ENCODE measurements around the gene NAPSA. TPM values are rescaled to one million over a fixed set of nuclear protein-coding genes. Genes with fewer than 3 reads are reported as not detected.
"Not testable (repeated sequence)": the region's sequence is repeated elsewhere in the genome, so short reads cannot be mapped to it uniquely, and the experiment has no call there.

NAPSA gene
- under 0.01 and 0.11 TPM in 2 replicates for total RNA-seq

- DNase-seq (ENCODE audit: low read depth, low spot score), result no peak
Observed at GRCh38 chr19:50365434-50366306, at the start of gene NAPSA. TSS of gene NAPSA (minus strand) at chr19:50365639. CDS start at chr19:50365621, 18 bp downstream.

GRCh38 chr19:50413531-50413930, 48.1 kb upstream of the NAPSA start:
- no peak for DNase-seq (ENCODE audit: low read depth, low spot score)

- DNase-seq (ENCODE audit: low read depth, low spot score), result no peak
Observed at GRCh38 chr19:50413096-50413495, 47.7 kb upstream of the NAPSA start.

- DNase-seq (ENCODE audit: low read depth, low spot score), result no peak
Observed at GRCh38 chr19:50412419-50412818, 47.0 kb upstream of the NAPSA start.

DNA sequence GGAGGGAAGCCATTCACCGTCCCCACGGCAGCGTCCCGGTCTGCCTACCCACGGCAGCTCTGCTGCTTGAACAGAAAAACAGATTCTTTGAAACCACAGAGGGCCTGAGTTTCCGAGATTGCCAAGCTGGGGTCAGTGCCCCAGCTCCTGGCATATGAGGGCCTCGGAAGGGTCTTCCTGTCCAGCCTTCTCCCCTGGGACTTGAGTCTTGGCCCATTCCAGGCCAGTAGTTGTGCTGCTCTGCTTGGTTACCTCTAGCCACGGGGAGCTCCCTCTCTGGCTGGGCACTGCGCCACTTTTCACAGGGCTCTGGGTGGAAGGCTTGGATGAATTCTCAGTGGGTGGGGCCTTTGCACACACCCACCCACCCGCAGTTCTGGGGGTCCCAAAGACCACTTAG, 44.7 kb upstream of the NAPSA start:
- DNase-seq (ENCODE audit: low read depth, low spot score), result no peak

DNA sequence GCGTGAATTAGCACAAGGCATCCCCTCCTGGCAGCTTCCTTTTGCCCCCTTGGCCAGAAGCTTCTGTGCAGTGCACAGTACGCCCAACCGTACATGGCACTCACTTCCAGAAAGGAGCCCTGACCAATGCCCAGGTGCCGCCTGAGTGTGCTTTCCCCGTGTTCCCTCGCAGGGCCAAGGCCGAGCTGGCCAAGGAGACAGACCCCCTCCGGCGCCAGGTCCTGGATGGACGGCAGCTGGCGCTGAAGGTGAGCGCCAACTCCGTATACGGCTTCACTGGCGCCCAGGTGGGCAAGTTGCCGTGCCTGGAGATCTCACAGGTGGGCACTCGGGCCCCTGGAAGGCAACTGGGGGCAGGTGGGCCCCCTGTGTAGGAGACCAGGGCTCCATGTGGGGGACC, 43.9 kb upstream of the NAPSA start:
- no peak for DNase-seq (ENCODE audit: low read depth, low spot score)

GRCh38 chr19:50406829-50407228, 41.4 kb upstream of the NAPSA start:
- no peak for DNase-seq (ENCODE audit: low read depth, low spot score)

DNA sequence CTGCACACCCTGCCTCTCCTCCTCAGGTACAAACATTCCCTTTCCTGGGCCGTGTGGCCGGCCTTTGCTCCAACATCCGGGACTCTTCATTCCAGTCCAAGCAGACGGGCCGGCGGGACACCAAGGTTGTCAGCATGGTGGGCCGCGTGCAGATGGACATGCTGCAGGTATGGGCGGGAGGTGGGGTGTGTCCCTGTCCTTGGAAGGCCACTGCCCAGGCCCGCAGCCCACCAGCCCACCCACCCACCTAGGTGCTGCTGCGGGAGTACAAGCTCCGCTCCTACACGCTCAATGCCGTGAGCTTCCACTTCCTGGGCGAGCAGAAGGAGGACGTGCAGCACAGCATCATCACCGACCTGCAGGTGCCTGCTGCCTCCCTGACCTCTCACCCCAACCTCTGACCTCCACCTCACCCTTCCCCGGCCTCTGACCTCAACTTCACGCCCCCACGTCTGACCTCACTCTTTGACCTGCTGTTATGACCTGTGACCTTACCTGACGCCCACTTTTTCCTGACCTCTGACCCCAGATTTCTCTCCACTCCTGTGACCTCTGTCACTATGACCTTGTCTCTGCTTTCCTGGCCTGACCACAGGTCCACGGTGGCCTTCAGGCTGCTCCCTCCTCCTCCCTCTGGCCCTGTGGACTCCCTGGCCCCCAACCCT, 40.8 kb upstream of the NAPSA start:
- DNase-seq (ENCODE audit: low read depth, low spot score), result no peak

DNA sequence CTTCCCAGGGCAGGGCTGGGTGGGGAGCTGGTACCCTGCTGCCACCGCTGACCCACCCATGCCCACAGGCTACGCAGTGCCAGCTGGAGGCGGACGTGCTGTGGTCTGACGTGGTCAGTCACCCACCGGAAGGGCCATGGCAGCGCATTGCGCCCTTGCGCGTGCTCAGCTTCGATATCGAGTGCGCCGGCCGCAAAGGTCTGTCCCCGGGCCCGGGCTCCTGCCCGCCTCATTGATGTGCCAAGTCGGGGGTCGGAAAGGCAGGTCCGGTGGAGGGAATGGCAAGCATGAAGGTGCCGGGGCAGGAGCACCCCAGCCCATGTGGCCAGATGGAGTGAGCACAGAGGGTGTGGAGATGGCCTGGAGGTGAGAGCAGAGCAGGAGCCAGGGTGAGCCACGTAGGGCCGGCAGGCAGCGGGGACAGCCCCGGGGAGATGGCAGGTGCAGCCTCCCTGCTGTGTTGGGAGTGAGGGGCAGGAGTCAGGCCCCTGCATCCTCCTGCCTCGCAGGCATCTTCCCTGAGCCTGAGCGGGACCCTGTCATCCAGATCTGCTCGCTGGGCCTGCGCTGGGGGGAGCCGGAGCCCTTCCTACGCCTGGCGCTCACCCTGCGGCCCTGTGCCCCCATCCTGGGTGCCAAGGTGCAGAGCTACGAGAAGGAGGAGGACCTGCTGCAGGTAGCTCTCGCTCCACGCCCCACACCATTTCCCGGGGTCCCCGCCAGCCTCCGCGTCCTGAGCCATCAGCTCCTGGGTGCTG, 37.3 kb upstream of the NAPSA start:
- DNase-seq (ENCODE audit: low read depth, low spot score), result no peak

GRCh38 chr19:50401605-50402450, 36.4 kb upstream of the NAPSA start:
- no peak for DNase-seq (ENCODE audit: low read depth, low spot score)

DNA sequence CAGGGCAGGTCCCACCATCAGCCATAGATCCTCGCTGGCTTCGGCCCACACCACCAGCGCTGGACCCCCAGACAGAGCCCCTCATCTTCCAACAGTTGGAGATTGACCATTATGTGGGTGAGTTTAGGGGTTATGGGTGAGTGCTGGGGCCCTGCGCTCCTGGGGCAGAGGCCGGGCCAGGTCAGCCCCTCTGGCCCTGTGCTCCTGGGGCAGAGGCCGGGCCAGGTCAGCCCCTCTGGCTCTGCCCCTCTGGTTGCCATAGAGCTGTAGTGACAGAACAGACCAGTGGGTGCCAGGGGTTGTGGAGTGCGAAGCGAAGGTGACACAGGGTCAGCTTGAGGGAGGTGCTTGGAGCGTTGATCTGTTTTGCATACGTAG, 33.9 kb upstream of the NAPSA start:
- DNase-seq (ENCODE audit: low read depth, low spot score), result no peak

DNA sequence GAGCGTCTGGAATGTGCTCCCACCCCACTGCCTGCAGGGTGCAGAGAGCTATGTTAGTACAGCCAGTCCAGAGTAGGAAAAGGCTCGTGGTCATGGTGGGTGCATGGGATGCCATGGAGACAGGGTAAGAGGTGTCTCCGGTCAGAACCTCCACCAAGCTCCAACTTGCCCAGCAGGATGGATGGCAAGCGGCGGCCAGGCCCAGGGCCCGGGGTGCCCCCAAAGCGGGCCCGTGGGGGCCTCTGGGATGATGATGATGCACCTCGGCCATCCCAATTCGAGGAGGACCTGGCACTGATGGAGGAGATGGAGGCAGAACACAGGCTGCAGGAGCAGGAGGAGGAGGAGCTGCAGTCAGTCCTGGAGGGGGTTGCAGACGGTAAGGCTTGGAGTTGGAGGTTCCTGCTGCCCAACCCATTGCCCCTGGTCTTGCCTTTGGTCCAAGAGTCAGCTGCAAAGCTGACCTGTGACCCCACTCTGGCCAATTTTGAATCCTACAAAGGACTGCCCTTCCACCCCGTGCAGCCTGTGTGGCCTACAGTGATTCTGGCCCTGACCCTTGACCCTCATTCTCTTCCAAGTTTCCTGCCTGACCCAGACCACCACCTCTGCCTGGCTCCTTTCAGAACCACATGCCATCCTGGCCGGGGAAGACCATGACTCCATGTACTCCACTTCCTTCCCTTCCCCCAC, 33.4 kb upstream of the NAPSA start:
- no peak for DNase-seq (ENCODE audit: low read depth, low spot score)

DNA sequence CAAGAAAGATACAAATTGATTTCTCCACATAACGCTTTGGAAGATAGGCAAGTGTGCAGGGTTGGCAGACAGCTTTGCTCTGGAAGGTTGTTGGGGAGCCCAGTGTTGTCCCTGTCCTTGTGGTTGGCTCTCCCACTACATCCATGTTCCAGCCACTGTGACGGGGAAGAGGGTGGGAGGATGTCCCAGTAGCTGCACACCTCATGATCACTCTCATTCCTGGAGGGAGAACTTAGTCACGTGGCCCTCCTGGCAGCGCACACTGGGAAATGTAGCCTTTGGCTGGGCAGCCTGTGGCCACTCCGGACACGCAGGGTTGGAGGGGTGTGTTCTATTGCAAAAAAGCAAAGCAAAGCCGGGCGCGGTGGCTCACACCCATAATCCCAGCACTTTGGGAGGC, 28.6 kb upstream of the NAPSA start:
- no peak for DNase-seq (ENCODE audit: low read depth, low spot score)

DNA sequence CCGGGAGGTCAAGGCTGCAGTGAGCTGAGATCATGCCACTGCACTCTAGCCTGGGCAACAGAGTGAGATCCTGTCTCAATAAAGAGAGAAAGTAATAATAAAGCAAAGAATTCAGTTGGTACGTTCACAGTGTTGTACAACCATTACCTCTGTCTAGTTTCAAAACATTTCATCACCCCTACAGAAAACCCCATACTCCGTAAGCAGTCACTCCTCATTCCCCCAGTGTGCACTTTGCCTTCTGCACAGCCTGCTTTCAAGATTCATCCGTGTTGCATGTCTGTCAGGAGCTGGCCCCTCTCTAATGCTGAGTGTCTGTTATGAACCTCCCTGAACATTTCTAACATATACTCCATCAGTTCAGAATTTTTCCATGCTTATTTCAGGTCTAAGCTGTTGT, 28.1 kb upstream of the NAPSA start:
- no peak for DNase-seq (ENCODE audit: low read depth, low spot score)

DNA sequence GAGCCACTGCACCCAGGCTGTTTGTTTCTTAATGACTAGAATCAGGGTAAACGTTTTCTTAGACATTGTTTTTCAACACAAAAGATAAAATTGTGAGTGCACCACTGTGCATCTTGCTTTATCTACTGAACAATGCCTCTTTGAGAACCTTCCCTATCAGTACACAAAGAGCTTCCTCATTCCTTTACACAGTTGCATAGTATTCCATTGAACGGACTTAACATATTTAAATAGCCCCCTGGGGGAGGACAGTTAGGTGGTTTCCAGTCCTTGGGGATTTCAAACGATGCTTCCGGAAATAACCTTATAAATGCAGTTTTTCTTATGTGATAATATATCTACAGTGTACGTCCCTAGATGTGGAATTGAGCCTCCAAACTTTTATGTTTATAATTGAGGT, 27.3 kb upstream of the NAPSA start:
- DNase-seq (ENCODE audit: low read depth, low spot score), result no peak

DNA sequence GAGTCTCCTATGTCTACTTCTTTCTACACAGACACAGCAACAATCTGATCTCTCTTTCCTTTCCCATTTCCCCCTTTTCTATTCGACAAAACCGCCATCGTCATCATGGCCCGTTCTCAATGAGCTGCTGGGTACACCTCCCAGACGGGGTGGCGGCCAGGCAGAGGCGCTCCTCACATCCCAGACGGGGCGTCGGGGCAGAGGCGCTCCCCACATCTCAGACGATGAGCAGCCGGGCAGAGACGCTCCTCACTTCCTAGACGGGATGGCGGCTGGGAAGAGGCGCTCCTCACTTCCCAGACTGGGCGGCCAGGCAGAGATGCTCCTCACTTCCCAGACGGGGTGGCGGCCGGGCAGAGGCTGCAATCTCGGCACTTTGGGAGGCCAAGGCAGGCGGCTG, 25.5 kb upstream of the NAPSA start:
- DNase-seq (ENCODE audit: low read depth, low spot score), result not testable (repeated sequence)

- DNase-seq (ENCODE audit: low read depth, low spot score), result not testable (repeated sequence)
Observed at GRCh38 chr19:50390295-50390694, 24.9 kb upstream of the NAPSA start.

DNA sequence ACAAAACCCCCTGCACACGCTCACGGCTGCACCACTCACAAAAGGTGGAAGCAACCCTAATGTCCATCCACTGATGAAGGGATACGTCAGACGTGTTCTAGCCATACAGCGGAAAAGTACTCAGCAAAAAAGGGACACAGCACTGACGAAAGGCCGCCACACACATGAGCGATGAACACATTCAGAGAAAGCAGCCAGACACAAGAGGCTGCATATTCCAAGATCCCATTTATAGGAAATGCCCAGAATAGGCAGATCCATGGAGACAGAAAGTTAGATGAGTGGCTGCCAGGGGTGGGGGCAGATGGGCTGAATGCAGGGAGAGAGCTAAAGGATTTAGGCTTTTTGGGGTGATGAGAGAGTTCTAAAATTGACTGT, 22.4 kb upstream of the NAPSA start:
- DNase-seq (ENCODE audit: low read depth, low spot score), result no peak

DNA sequence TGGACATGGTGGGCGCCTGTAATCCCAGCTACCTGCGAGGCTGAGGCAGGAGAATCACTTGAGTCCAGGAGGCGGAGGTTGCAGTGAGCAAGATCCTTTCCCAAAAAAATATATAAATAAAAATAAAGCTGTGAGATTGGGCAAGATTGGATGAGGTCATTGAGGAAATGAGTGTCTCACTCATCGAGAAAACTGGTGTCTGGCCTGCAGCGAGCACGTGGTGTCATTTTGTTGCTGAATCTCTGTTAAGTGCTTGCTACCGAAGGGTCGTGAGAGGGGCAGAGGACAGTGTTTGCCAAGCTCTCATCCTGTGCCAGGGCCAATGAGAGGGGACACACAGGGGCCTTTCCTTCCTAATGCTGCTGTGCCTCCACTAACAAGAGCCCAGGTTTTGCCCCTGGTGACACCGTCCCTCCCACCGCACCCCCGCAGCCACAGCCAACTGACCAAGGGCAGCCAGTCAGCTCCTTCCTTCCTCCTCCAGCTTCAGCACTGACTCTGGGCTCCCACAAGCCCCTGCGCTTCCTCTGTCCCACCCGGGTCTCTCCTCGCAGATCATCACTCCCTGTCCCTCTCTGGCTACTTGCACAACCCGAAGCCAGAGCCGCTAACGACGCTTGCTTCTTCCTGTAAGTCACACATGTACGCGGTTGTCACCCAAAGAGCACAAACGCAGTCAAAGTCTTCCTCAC, 21.9 kb upstream of the NAPSA start:
- no peak for DNase-seq (ENCODE audit: low read depth, low spot score)

All from pulmonary artery endothelial cell (primary cell).